Measurements from ENCODE around the gene PRR36.
A peak's percentile ranks its signal among the peaks of the same experiment; 100 is the strongest.
"Not testable (repeated sequence)": the region's sequence is repeated elsewhere in the genome, so short reads cannot be mapped to it uniquely, and the experiment has no call there.

The PRR36 gene

DNA sequence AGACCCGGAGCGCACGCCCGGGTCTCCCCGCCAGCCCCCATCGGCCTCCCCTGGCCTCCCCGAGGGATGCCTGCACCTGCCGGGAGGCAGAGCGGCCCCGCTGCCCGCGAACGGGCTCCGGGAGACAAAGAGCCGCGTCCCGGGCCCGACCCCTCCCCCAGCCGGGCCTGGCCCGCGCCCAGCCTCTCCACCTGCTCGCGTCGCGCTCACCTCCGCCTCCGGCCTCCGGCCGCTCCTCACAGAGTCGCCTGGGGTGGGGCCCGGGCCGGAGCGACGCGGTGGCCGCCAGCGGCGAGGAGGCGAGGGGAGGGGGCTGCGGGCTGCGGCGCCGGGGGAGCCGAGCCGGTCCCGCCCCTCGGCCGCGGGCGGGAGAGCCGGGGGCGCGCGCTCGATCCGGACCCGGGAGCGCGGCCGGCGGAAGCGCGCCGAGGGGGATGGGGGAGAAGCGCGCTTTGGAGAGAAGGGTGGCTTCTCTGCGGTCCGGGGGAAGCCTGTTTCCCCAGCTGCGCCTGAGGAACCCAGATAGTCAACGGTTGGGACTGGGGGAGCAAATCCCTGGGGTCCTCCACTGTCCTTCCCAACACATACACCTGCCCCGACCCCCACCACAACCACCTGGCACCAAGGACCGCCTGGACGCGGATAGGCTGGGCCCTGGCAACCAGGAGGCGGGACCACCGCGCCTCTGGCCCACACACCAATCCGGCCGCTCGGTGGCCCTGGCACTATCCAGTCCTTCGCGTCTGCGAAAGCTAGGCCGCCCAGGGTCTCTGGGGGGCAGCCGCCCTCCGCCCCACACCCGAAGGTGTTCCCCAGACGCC is at the start of gene PRR36:
Gene PRR36 (minus strand): TSS at position 315 of the 821 bp plus-strand sequence. CDS start 701 bp downstream, outside the sequence.
- H3K4me3 ChIP-seq (ENCODE audit: low read length) = no peak within 1 kb of the TSS
- no peak for TF ChIP-seq ZNF274 (IDR thresholded peaks at IDR 0.05; ENCODE audit: low read depth, low read length)

DNA sequence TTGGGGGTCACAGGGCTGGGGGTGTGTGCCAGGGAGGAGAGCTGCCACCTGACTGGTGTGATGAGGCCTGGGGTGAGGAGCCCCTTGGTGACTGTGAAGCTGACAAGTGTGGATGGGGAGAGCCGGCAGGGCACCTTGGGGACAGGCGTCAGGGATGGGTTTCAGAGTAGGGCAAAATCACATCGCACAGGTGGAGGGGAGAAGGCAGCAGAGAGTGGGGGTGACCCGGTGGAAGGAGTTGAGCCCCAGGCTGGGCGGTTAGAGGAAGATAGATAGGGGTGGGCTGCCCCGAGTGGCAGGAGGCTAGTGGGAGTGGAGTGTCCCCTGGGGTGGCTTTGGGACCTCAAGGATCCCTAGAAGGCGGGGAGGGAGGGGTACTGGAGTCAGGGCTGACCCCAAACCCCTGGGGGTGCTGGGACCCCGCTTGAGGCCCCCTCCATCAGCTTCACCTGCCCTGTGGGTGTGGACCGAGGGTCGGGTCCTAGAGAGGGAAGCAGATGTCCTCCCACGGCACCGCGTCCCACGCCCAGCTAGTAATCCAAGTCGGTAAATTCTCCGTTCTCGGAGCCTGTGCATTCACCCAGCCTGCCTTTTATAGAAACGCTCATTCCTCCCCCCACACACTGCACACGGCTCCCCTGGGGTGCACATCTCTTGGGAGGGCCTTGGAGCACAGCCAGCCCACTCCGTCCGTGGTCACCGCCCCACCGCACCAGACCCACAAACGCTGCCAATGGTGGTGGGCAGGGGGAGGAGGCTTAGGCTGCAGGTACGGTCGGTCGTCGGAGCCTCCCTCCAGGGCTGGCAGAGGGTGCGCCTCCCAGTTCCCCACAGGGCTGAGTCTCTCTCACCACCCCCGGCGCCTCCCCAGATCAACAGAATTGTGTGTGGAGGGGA is 49.4 kb upstream of the PRR36 start:
- TF ChIP-seq ZNF274 (IDR thresholded peaks at IDR 0.05; ENCODE audit: low read depth, low read length) = no peak
- H3K4me3 ChIP-seq (ENCODE audit: low read length) = no peak overlapping the region

DNA sequence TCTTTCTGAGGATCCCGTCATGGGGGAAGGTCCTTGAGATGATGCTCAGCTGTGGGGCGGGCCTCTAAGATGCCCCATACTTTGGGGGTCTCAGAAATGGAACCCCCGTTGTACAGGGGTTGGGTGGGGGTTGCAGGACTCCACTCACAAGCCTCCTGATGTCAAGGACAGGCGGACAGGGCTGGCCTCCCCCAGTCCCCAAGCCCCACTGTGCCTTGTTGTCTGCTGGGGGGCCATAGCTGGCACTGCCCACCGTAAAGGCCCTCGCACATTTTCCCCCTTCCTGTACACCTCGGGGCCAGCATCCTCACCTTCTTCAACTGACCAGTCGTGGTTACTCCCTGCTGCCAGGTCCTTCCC is 48.6 kb upstream of the PRR36 start:
- no peak overlapping the region for H3K4me3 ChIP-seq (ENCODE audit: low read length)
- no peak for TF ChIP-seq ZNF274 (IDR thresholded peaks at IDR 0.05; ENCODE audit: low read depth, low read length)

DNA sequence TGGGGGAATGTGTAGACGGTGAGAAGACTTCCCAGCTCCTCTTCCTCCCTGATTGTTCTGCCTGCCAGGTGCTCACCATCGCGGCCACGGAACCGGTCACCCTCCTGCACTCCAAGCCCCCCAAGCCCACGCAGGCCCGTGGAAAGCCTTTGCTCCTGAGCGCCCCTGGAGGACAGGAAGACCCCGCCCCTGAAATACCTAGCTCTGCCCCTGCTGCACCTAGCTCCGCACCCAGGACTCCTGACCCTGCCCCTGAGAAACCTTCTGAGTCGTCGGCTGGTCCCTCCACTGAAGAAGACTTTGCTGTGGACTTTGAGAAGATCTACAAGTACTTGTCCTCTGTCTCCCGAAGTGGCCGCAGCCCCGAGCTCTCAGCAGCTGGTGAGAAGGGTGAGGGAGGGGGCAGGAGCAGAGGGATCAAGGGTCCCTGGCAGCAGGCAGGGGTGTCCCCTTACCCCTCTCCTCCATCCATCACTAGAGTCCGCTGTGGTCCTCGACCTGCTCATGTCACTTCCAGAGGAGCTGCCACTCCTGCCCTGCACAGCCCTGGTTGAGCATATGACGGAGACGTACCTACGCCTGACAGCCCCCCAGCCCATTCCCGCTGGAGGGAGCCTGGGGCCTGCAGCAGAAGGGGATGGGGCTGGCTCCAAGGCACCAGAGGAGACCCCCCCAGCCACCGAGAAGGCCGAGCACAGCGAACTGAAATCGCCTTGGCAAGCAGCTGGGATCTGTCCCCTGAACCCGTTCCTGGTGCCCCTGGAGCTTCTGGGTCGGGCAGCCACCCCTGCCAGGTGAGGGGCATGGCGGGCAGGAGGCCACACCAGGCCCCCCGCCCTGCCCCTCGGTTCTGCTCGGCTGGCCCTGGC is 48.0 kb upstream of the PRR36 start:
- no peak for TF ChIP-seq ZNF274 (IDR thresholded peaks at IDR 0.05; ENCODE audit: low read depth, low read length)
- H3K4me3 ChIP-seq (ENCODE audit: low read length) = no peak overlapping the region

DNA sequence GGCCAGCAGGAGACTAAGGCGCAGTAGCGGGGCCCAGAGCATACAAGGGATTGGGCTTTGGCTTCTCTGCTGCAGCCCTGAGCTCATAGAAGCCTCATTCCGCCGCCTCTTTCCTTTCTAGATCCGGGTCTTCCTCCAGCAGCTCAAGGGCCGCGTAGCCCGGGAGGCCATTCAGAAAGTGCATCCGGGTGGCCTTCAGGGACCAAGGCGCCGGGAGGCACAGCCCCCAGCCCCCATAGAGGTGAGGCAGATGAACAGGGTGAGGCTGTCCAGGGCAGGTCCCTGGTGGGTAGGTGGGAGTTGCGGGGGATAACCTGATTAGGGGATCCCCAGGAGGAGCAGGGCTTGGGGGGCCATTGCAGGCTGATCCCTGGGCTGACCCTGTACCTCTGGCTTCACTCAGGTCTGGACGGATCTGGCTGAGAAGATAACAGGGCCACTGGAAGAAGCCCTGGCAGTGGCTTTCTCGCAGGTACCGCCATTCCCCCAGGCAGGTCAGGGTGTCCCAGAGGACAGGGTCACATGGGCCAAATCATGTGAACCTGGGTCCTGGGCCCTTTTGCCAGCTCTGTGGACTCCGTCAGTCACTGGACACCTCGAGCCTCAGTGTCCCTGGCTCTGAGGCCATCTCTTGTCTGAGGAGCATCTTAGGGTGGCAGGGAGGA is 47.2 kb upstream of the PRR36 start:
- H3K4me3 ChIP-seq (ENCODE audit: low read length) = peak overlapping the region; percentile 47; the same call in 1 of the 2 replicates
- TF ChIP-seq ZNF274 (IDR thresholded peaks at IDR 0.05; ENCODE audit: low read depth, low read length) = no peak

DNA sequence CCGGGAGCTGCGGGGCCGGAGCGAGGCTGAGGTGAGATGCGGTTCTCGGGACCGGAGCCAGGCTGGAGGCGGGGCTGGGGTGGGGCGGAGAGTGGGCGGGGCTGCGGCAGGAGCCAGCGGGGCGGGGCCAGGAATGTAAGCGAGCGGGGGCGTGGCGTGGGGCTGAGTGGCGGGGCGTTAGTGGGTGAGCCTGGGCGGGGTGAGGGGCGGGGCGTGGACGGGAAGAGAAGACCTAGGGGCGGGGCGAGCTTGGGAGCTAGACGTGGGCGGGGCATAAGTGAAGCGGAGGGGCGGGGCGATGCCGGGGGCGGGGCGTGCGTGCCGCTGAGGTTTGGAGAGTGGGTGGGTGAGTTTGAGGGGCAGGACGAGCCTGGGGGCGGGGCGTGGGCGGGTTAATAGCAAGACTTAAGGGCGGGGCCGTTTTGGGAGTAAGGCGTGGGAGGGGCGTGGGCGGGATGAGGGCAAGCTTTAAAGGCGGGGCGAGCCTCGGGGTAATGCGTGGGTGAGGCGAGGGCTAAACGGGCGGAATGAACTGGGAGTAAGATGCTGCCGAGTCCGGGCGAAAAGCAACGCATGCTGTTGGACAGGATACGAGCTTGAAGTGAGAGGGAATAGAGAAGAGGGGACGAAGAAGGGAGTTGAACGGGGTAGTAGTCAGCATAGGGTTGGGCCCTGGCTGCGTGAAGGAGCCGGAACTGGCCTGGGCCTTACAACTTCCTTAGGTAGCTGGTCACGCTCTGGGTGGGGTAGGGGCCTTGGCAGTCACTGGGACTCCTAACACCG is 46.5 kb upstream of the PRR36 start:
- TF ChIP-seq ZNF274 (IDR thresholded peaks at IDR 0.05; ENCODE audit: low read depth, low read length) = no peak
- peak overlapping the region; percentile 64; the same call in 1 of the 2 replicates for H3K4me3 ChIP-seq (ENCODE audit: low read length)

DNA sequence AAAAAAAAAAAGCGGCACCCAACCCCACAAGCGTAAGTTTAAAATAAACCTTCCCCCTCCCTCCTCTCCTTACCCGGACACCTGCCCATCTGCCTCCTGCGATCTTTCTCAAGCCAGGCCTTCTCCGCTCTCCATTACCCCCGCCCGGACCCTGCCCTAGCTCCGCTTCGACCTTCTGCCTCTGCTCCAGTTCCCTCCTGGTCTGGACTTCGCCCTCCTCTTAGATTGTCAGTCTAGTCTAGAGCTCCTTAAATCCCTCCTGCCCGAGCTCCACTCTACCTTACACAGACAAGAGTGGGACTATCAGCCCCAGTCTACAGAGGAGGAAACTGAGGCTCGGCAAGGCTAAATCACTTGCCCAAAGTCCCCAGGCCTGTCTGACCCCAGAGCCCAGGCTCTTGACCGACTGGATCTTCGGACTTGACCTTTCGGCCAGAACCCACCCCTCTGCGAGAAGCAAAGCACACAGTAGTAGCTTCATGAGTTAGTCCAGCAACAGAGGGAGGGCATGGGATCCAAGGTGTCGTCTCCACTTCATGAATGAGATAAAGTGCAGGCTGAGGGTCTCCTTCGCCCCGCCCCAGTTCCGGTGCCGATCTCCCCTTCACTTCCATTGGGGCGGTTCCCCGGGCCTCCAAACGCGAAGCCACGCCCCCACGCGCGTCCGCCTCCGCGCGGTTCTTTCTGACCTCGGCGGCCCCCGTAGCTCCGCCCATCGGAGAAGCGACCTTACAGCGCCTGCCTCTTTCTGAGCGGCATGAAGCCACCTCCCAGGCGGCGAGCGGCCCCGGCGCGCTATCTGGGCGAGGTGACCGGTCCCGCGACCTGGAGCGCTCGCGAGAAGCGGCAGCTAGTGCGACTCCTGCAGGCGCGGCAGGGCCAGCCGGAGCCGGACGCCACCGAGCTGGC is 45.7 kb upstream of the PRR36 start, which contains the start of gene SNAPC2:
Gene SNAPC2 (plus strand): TSS at position 729 of the 909 bp plus-strand sequence. CDS start 29 bp downstream, at position 758.
- H3K4me3 ChIP-seq (ENCODE audit: low read length) = peak within 1 kb of the TSS; percentile 64; the same call in 1 of the 2 replicates
- no peak for TF ChIP-seq ZNF274 (IDR thresholded peaks at IDR 0.05; ENCODE audit: low read depth, low read length)

DNA sequence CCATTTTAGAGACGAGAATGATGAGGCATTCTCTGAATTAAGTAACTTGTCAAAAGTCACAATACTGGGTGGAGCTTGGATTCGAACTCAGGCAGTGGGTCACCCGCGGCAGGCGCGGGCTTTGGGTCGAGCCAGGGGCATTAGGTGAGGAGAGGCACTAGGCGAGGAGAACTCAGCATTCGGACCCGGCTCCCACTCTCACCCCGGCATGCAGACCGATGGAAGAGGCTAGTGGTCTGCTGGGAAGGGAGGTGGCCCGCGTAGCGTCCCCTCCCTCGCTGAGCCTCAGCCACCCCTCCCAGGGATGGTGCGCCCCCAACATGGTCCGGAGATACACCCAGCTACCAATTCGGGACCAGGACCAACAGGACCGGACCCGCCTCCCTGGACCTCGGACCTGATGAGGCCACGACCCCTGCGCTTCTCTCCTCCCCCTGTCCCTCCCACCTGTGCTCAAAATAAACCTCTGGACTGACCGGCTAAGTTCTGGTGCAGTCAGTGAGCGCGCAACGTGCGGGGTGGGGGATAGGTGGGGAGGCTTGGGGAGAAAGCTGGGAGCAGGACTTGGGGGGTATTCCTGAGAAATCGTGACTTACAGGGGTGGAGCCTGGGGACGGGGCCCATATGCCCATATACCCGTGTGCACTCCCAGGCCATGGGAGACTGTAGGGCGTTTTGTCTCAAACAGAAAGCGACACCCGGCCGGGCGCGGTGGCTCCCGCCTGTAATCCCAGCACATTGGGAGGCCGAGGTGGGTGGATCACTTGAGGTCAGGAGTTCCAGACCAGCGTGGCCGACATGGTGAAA is 44.6 kb upstream of the PRR36 start:
- TF ChIP-seq ZNF274 (IDR thresholded peaks at IDR 0.05; ENCODE audit: low read depth, low read length) = no peak
- no peak overlapping the region for H3K4me3 ChIP-seq (ENCODE audit: low read length)

DNA sequence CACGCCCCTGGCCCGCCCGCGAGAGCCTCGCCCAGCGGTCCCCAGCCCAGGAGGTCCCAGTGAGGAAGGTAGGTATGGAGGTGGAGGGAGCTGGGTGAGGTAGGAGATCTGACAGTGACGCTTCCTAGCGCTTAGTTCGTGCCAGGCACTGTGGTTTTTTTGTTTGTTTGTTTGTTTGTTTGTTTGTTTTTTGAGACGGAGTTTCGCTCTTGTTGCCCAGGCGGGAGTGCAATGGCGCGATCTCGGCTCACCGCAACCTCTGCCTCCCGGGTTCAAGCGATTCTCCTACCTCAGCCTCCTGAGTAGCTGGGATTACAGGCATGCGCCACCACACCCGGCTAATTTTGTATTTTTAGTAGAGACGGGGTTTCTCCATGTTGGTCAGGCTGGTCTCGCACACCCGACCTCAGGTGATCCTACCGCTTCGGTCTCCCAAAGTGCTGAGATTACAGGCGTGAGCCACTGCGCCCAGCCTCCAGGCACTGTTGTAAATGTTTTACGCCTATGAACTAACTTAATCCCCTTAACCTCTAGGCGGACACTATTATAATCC is 43.9 kb upstream of the PRR36 start:
- H3K4me3 ChIP-seq (ENCODE audit: low read length) = not testable (repeated sequence)

DNA sequence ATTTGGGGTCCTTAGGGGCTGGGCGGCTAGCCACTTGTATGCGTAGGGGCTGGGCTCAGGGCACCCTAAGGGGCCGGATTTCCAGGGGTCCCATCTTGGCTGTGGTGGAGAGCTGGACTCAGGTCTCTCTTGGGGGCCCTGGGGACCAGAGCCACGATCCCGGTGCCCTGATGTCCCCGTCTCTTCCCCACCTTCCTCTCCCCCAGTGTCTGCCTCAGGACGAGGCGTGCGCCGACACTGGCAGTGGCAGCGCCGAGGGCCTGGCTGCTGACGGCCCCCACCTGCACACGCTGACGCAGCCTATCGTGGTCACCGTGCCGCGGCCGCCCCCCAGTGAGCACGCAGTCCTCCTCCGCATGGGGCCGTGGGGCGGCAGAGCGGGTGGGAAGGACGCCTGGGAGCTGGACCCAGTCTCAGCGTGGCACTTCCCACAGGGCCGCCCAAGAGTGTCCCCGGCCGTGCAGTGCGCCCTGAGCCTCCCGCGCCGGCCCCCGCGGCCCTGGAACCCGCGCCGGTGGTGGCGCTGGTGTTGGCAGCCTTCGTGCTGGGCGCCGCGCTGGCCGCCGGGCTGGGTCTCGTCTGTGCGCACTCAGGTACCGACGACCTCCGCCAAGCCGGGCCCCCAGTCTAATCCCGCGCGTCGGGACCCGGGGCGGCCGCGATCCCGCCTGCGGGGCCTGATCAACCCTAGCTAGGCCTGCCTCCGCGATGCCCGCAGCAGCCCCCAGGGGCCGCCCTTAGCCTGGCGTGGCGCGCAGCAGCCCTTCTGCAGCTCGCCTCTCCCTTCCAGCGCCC is 43.3 kb upstream of the PRR36 start:
- TF ChIP-seq ZNF274 (IDR thresholded peaks at IDR 0.05; ENCODE audit: low read depth, low read length) = no peak

More for the DNA sequence above, 43.3 kb upstream of the PRR36 start:
- H3K4me3 ChIP-seq (ENCODE audit: low read length) = no peak overlapping the region

Measured in GM08714 (cell line).